H1 (cell line): ENCODE data around the gene GALE. TPM values are rescaled to one million over a fixed set of nuclear protein-coding genes. Genes with fewer than 3 reads are reported as not detected.

ENCODE experiments used
- CHD2 ChIP-seq: IDR thresholded peaks from 2 replicates; pipeline ENCODE4 v1.6.1; 2012; ENCODE audit warnings: low read length, improper control_type of control experiment
- CHD7 ChIP-seq: fragments of 300-600 bp; sonication (generic); IDR thresholded peaks from 2 replicates; pipeline ENCODE4 v1.7.1; 2012; ENCODE audit warnings: low read length, moderate library complexity, mild to moderate bottlenecking, inconsistent platforms; ENCODE audit not compliant: insufficient replicate concordance
- E2F6 ChIP-seq: IDR thresholded peaks from 2 replicates; pipeline ENCODE4 v1.6.1; 2012; ENCODE audit warnings: inconsistent platforms
- EZH2 ChIP-seq: fragments of 200-600 bp; sonication (generic); IDR thresholded peaks from 2 replicates; pipeline ENCODE4 v1.7.1; 2012; ENCODE audit warnings: low read depth, mild to moderate bottlenecking, moderate library complexity, low read length, inconsistent platforms; ENCODE audit not compliant: severe bottlenecking
- HDAC2 ChIP-seq, 2 experiments: fragments of 300-600 bp in 1 of 2; sonication (generic) in 1 of 2; IDR thresholded peaks; 2 replicates each; pipeline ENCODE4 v1.6.1; 2011 to 2012; ENCODE audit warnings: low read depth in 2 of 2, low read length in 2 of 2, mild to moderate bottlenecking in 2 of 2, moderate library complexity in 2 of 2, borderline replicate concordance in 1 of 2, inconsistent platforms in 1 of 2
- JUND ChIP-seq: IDR thresholded peaks from 2 replicates; pipeline ENCODE4 v1.6.1; 2011; ENCODE audit warnings: mild to moderate bottlenecking, improper control_type of control experiment, low read length
- SP2 ChIP-seq: IDR thresholded peaks from 2 replicates; pipeline ENCODE4 v1.6.1; 2012; ENCODE audit warnings: mild to moderate bottlenecking, low read length, inconsistent platforms
- SP4 ChIP-seq: IDR thresholded peaks from 2 replicates; pipeline ENCODE4 v1.6.1; 2012; ENCODE audit warnings: low read length, inconsistent platforms
- USF2 ChIP-seq: IDR thresholded peaks from 2 replicates; pipeline ENCODE4 v1.6.1; 2011; ENCODE audit warnings: low read length, improper control_type of control experiment
- polyA plus RNA-seq, 7 experiments: library from polyadenylated mRNA; depleted of rRNA in 3 of 7; stranded (reverse) in 5 of 7; unstranded in 2 of 7; fragments of >200 nt in 5 of 7; fragments of 200-250 nt in 2 of 7; gene quantifications; 1 replicate in 5 of 7; 2 replicates in 1 of 7; 4 replicates in 1 of 7; pipeline versions ENCODE4 v1.2.1 to v1.2.3, GENCODE V29; 2011 to 2013; ENCODE audit warnings: missing spikeins in 2 of 7, mixed read lengths in 2 of 7
- total RNA-seq: library from RNA; stranded (reverse); fragmentation: NEBNext Ultra II Directional; extraction: Animal tissue kit (Norgen Biotek cat#: 25700); gene quantifications from 2 replicates; pipeline ENCODE4 v1.2.1, GENCODE V29; 2021

The GALE gene
- total and polyA plus RNA-seq, 2 of the 8 experiments (the other 6 are each of a cell fraction or from before 2014, with no cell fraction given) = 26.0 to 33.9 TPM

- TF ChIP-seq CHD7 (no peak), JUND (no peak), CHD2 (no peak), SP4 (no peak), E2F6 (no peak), HDAC2 (IDR thresholded peaks at IDR 0.05; ENCODE audit: borderline replicate concordance in 1 of 2, low read depth in 2 of 2, low read length in 2 of 2) (no peak), USF2 (no peak), EZH2 (no peak), SP2 (no peak)
These were observed 15.7 kb downstream of the GALE start (continued) for GRCh38 chr1:23784846-23785245.
